Measurements from ENCODE around the gene BBS1.

DNA sequence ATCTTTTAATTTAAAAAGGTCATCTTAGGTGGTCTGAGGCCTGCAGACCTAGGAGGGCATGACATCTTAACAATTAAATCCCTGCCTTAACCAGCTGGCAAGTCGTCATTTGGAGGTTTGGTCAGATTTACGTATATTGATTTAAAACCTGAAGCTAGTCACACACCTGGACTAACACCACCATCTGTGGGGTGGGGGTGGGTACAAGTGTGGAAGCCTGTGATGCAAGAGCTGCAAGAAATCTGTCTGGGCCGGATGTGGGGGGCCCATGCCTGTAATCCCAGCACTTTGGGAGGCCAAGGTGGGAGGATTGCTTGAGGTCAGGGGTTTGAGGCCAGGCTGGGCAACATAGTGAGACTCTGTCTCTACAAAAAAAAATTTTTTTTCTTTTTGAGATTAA, 70.8 kb downstream of the BBS1 start:
- TF ChIP-seq, protein P1, sequence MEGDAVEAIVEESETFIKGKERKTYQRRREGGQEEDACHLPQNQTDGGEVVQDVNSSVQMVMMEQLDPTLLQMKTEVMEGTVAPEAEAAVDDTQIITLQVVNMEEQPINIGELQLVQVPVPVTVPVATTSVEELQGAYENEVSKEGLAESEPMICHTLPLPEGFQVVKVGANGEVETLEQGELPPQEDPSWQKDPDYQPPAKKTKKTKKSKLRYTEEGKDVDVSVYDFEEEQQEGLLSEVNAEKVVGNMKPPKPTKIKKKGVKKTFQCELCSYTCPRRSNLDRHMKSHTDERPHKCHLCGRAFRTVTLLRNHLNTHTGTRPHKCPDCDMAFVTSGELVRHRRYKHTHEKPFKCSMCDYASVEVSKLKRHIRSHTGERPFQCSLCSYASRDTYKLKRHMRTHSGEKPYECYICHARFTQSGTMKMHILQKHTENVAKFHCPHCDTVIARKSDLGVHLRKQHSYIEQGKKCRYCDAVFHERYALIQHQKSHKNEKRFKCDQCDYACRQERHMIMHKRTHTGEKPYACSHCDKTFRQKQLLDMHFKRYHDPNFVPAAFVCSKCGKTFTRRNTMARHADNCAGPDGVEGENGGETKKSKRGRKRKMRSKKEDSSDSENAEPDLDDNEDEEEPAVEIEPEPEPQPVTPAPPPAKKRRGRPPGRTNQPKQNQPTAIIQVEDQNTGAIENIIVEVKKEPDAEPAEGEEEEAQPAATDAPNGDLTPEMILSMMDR (IDR thresholded peaks at IDR 0.05; ENCODE audit: low read depth, low read length, poor library complexity, severe bottlenecking) = no peak
- TF ChIP-seq EZH2phosphoT487 (IDR thresholded peaks at IDR 0.05; ENCODE audit: borderline replicate concordance, low read length) = no peak
